Caco-2 (cell line): ENCODE data around the gene NOP16. TPM values are rescaled to one million over a fixed set of nuclear protein-coding genes. Genes with fewer than 3 reads are reported as not detected.
A peak's percentile ranks its signal among the peaks of the same experiment; 100 is the strongest.

Experiments used
- BruUV-seq: library from RNA; stranded (reverse); fragments of 400-500 nt; replicated peaks from 2 replicates; lab custom pipeline; 2021; lab: Mats Ljungman, UMichigan
- CTCF ChIA-PET: fragments of 300-600 bp; sonication (Branson Sonifier 250); formaldehyde crosslinking; loops from one replicate; lab custom pipeline; 2022; ENCODE audit warnings: antibody characterized with exemption; lab: Charles Lee
- POLR2A ChIA-PET: fragments of 300-600 bp; sonication (Branson Sonifier 250); formaldehyde crosslinking; loops from one replicate; lab custom pipeline; 2022; ENCODE audit warnings: antibody characterized with exemption; lab: Charles Lee
- DNase-seq, 2 experiments: peaks; one replicate each; pipeline versions ENCODE4 v3.0.0 to v3.0.0-alpha.2; 2020 to 2022
- H3K27me3 ChIP-seq: replicated peaks from 2 replicates; pipeline ENCODE4 v1.6.0; 2011; ENCODE audit warnings: low read length; ENCODE audit not compliant: control insufficient read depth, insufficient read depth
- H3K36me3 ChIP-seq: 2 replicates; pipeline ENCODE4 v1.5.1; 2011; ENCODE audit warnings: low read length; ENCODE audit not compliant: control insufficient read depth, insufficient read depth
- H3K4me1 ChIP-seq: fragments of 250-450 bp; sonication (Bioruptor Pico); 2 replicates; pipeline ENCODE4 v1.5.1; 2020; ENCODE audit warnings: mild to moderate bottlenecking
- H3K4me3 ChIP-seq: 2 replicates; pipeline ENCODE4 v1.5.1; 2011; ENCODE audit warnings: low read depth, mild to moderate bottlenecking, control low read depth, low read length
- H3K9me3 ChIP-seq: fragments of 250-450 bp; sonication (Bioruptor Pico); 2 replicates; pipeline ENCODE4 v1.5.1; 2020; ENCODE audit warnings: mild to moderate bottlenecking, moderate library complexity
- H3K27ac Mint-ChIP-seq: one replicate; pipeline ENCODE4 v1.8.0; 2022; ENCODE audit warnings: mixed read lengths; ENCODE audit not compliant: unreplicated experiment
- H3K27me3 Mint-ChIP-seq: one replicate; pipeline ENCODE4 v1.8.0; 2022; ENCODE audit warnings: mixed read lengths; ENCODE audit not compliant: insufficient read depth, unreplicated experiment
- H3K36me3 Mint-ChIP-seq: one replicate; pipeline ENCODE4 v1.8.0; 2022; ENCODE audit warnings: mild to moderate bottlenecking, mixed read lengths; ENCODE audit not compliant: insufficient read depth, unreplicated experiment
- H3K4me1 Mint-ChIP-seq: one replicate; pipeline ENCODE4 v1.8.0; 2022; ENCODE audit warnings: low read depth, mixed read lengths; ENCODE audit not compliant: unreplicated experiment
- H3K4me3 Mint-ChIP-seq: one replicate; pipeline ENCODE4 v1.8.0; 2022; ENCODE audit warnings: mild to moderate bottlenecking, moderate library complexity, mixed read lengths; ENCODE audit not compliant: unreplicated experiment
- H3K9me3 Mint-ChIP-seq: one replicate; pipeline ENCODE4 v1.8.0; 2022; ENCODE audit warnings: mixed read lengths; ENCODE audit not compliant: unreplicated experiment
- intact Hi-C: fragments of 100-400 bp; cut with micrococcal nuclease; formaldehyde crosslinking; loops from one replicate; pipeline ENCODE4 v1.10.0; 2022; ENCODE audit not compliant: unreplicated experiment
- total RNA-seq: library from RNA; stranded (reverse); gene quantifications from 2 replicates; pipeline ENCODE4 v1.2.3, GENCODE V29; 2022
- TF ChIP-seq, protein P1 (sequence below), 2 experiments: fragments of 200-600 bp in 1 of 2; IDR thresholded peaks; 1 replicate in 1 of 2; 2 replicates in 1 of 2; pipeline versions ENCODE4 v1.5.1 to v1.8.0; 2011 to 2022; ENCODE audit warnings: antibody characterized with exemption in 1 of 2, control low read depth in 1 of 2, inconsistent platforms in 1 of 2, low read depth in 1 of 2, low read length in 1 of 2, mild to moderate bottlenecking in 1 of 2, moderate library complexity in 1 of 2; ENCODE audit not compliant: insufficient read depth in 1 of 2, severe bottlenecking in 1 of 2, unreplicated experiment in 1 of 2

NOP16 gene
- total RNA-seq, 1 experiment from 2014 or later: 48.0 TPM

DNA sequence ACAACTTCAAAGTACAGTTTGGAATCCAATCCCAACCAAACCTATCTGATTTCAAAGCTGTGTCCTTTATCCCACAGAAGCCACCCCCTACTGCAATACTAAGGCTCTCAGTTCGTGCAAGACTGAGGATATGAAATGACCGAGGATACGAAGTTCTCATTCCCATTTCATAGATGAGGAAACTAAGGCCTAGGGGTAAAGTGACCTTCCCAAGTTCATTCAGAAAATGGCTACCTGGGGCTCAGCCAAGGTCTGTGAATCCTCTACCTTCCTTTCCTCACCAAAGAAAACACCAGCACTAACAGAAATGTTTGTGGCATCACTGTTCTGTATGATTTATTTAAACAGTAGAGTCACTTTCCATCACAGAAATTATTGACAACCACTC is 32.2 kb downstream of the NOP16 start:
- BruUV-seq: no TSS peak
- H3K4me3 ChIP-seq: no peak overlapping the region
- DNase-seq: no peak
- Mint-ChIP-seq H3K27ac (no peak overlapping the region), H3K36me3 (peaks cover 70% of the 10 kb centered on the region), H3K4me1 (no peaks in the 10 kb centered on the region), H3K9me3 (no peaks in the 10 kb centered on the region), H3K27me3 (no peaks in the 10 kb centered on the region), H3K4me3 (no peak overlapping the region)
- POLR2A ChIA-PET: no interaction called here
- CTCF ChIA-PET: no interaction called here
- H3K27me3 ChIP-seq: no peaks in the 10 kb centered on the region
- H3K36me3 ChIP-seq: peaks cover 5% of the 10 kb centered on the region
- TF ChIP-seq, protein P1, sequence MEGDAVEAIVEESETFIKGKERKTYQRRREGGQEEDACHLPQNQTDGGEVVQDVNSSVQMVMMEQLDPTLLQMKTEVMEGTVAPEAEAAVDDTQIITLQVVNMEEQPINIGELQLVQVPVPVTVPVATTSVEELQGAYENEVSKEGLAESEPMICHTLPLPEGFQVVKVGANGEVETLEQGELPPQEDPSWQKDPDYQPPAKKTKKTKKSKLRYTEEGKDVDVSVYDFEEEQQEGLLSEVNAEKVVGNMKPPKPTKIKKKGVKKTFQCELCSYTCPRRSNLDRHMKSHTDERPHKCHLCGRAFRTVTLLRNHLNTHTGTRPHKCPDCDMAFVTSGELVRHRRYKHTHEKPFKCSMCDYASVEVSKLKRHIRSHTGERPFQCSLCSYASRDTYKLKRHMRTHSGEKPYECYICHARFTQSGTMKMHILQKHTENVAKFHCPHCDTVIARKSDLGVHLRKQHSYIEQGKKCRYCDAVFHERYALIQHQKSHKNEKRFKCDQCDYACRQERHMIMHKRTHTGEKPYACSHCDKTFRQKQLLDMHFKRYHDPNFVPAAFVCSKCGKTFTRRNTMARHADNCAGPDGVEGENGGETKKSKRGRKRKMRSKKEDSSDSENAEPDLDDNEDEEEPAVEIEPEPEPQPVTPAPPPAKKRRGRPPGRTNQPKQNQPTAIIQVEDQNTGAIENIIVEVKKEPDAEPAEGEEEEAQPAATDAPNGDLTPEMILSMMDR (IDR thresholded peaks at IDR 0.05; ENCODE audit: insufficient read depth in 1 of 2, low read depth in 1 of 2, low read length in 1 of 2, severe bottlenecking in 1 of 2, unreplicated experiment in 1 of 2): no peak
- no peaks in the 10 kb centered on the region for H3K9me3 ChIP-seq
- no peaks in the 10 kb centered on the region for H3K4me1 ChIP-seq
- intact Hi-C loops: no loop called here

DNA sequence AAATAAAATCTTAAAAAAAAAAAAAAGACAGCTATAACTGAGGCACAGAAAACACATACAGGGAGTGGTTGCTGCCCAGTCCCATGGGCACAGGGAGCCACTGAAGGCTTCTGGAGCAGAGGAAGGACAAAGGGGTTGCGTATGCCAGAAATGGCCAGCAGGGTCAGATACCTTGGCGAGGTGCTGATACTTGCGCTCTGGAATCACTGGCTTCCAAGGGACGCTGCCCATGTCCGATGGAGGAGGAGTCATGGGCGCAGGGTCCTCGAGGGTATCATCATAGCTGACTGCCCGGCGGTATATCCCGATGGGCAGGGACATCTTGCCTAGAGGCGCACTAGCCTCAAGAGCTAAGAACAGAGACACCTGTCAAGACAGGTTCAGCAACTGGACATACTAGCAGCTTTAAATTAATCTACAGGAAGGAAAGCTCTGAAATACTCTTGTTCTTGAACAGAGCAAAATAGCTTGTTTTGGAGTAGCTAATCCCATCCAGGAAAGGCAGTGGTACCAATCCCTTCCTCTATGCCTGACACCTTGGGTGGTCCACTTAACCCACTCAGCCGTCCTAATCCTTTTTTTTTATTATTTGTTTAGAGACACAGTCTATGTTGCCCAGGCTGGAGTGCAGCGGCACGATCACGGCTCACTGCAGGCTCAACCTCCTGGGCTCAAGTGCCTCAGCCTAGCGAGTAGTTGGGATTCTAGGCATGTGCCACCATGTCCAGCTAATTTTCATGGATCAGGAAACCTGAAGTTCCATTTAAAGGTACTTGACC is 32.8 kb downstream of the NOP16 start:
- H3K27ac Mint-ChIP-seq: no peak overlapping the region
- ChIA-PET POLR2A (no interaction called here), CTCF (no interaction called here)
- DNase-seq: peak in 1 of 2 experiments; percentile 13
- no peaks in the 10 kb centered on the region for H3K27me3 Mint-ChIP-seq
- no peaks in the 10 kb centered on the region for H3K4me1 Mint-ChIP-seq
- H3K36me3 Mint-ChIP-seq: peaks cover 70% of the 10 kb centered on the region
- no peaks in the 10 kb centered on the region for H3K4me1 ChIP-seq
- no TSS peak for BruUV-seq
- intact Hi-C loops: no loop called here
- TF ChIP-seq, protein P1 (IDR thresholded peaks at IDR 0.05; ENCODE audit: insufficient read depth in 1 of 2, low read depth in 1 of 2, low read length in 1 of 2, severe bottlenecking in 1 of 2, unreplicated experiment in 1 of 2): peak in 1 of 2 experiments; percentile 20
- H3K9me3 Mint-ChIP-seq: no peaks in the 10 kb centered on the region
- H3K36me3 ChIP-seq: peaks cover 6% of the 10 kb centered on the region
- H3K4me3 Mint-ChIP-seq: no peak overlapping the region
- H3K27me3 ChIP-seq: no peaks in the 10 kb centered on the region
- H3K9me3 ChIP-seq: no peaks in the 10 kb centered on the region
- H3K4me3 ChIP-seq: no peak overlapping the region

DNA sequence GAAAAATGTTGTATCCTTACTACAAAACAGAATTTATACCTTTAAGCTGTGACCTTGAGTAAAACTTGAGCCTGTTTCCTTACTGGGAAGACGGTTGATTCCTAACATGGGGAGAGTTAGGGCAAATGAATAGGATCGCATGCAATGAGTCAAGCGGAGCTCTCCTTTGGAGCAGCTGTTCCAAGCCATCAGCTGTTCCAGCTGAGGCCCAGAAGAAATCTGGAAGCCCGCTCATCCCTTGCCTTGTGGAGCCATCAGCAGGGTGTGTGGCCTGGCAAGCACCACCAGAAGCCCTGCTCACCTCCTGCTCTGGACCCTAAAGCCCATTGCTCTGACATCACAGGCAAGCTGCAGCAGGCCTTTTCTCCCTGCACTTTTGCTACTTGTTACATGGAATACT is 34.9 kb downstream of the NOP16 start:
- Mint-ChIP-seq H3K27ac (no peak overlapping the region), H3K4me1 (no peaks in the 10 kb centered on the region), H3K36me3 (peaks cover 88% of the 10 kb centered on the region), H3K9me3 (no peaks in the 10 kb centered on the region), H3K27me3 (no peaks in the 10 kb centered on the region), H3K4me3 (no peak overlapping the region)
- TF ChIP-seq, protein P1 (IDR thresholded peaks at IDR 0.05; ENCODE audit: insufficient read depth in 1 of 2, low read depth in 1 of 2, low read length in 1 of 2, severe bottlenecking in 1 of 2, unreplicated experiment in 1 of 2): no peak
- no peak for DNase-seq
- H3K9me3 ChIP-seq: no peaks in the 10 kb centered on the region
- no peaks in the 10 kb centered on the region for H3K27me3 ChIP-seq
- intact Hi-C loops: no loop called here
- peaks cover 6% of the 10 kb centered on the region for H3K36me3 ChIP-seq
- ChIA-PET CTCF (no interaction called here), POLR2A (interaction anchor here (0.6 kb wide), 1 partner anchor 623 kb away, joined by 3 read pairs; no protein-coding TSS in a partner anchor)
- no peak overlapping the region for H3K4me3 ChIP-seq
- no peaks in the 10 kb centered on the region for H3K4me1 ChIP-seq
- BruUV-seq: no TSS peak
